OCI-LY1 (cell line): Measurements from ENCODE around the gene MANF.

Source experiments
- H2AFZ ChIP-seq: fragments of 200-600 bp; sonication (generic), shearing (Covaris generic); 2 replicates; pipeline ENCODE4 v1.6.0; 2014; ENCODE audit warnings: antibody characterized with exemption, mild to moderate bottlenecking, low read length
- H3F3A ChIP-seq: fragments of 200-600 bp; sonication (generic), shearing (Covaris generic); 2 replicates; pipeline ENCODE4 v1.6.0; 2014; ENCODE audit warnings: mild to moderate bottlenecking, antibody characterized with exemption, low read length, moderate library complexity; ENCODE audit not compliant: insufficient read depth
- H3K27ac ChIP-seq: fragments of 200-600 bp; sonication (generic); 2 replicates; pipeline ENCODE4 v1.5.1; 2014; ENCODE audit warnings: low read length, mixed run types, mild to moderate bottlenecking, low read depth; ENCODE audit not compliant: poor library complexity, severe bottlenecking
- H3K27me3 ChIP-seq: fragments of 200-600 bp; sonication (generic); 2 replicates; pipeline ENCODE4 v1.6.0; 2014; ENCODE audit warnings: antibody characterized with exemption, mild to moderate bottlenecking, low read length, moderate library complexity; ENCODE audit not compliant: insufficient read depth
- H3K36me3 ChIP-seq: fragments of 200-600 bp; sonication (generic); 2 replicates; pipeline ENCODE4 v1.6.1; 2014; ENCODE audit warnings: mild to moderate bottlenecking, antibody characterized with exemption, low read length, moderate library complexity, mixed read lengths; ENCODE audit not compliant: insufficient read depth
- H3K4me1 ChIP-seq: fragments of 200-600 bp; sonication (generic); 2 replicates; pipeline ENCODE4 v1.5.1; 2014; ENCODE audit warnings: mild to moderate bottlenecking, low read length, moderate library complexity; ENCODE audit not compliant: insufficient read depth, severe bottlenecking
- H3K4me2 ChIP-seq: fragments of 200-600 bp; sonication (generic), shearing (Covaris generic); 2 replicates; pipeline ENCODE4 v1.6.1; 2014; ENCODE audit warnings: low read length
- H3K4me3 ChIP-seq: fragments of 200-600 bp; sonication (generic); 2 replicates; pipeline ENCODE4 v1.5.1; 2014; ENCODE audit warnings: low read length, low read depth, mild to moderate bottlenecking, mixed read lengths; ENCODE audit not compliant: poor library complexity, severe bottlenecking
- H3K79me2 ChIP-seq: fragments of 200-600 bp; shearing (Covaris generic); 2 replicates; pipeline ENCODE4 v1.6.1; 2016; ENCODE audit warnings: mixed run types, low read length, mixed read lengths; ENCODE audit not compliant: insufficient read depth
- H3K9ac ChIP-seq: fragments of 200-600 bp; sonication (generic), shearing (Covaris generic); 2 replicates; pipeline ENCODE4 v1.6.1; 2014; ENCODE audit warnings: mild to moderate bottlenecking, low read length, mixed read lengths
- H3K9me2 ChIP-seq: fragments of 200-600 bp; sonication (generic), shearing (Covaris generic); 2 replicates; pipeline ENCODE4 v1.6.1; 2014; ENCODE audit warnings: low read depth, mild to moderate bottlenecking, low read length, mixed read lengths
- H3K9me3 ChIP-seq: fragments of 200-600 bp; shearing (Covaris generic); 2 replicates; pipeline ENCODE4 v1.6.1; 2014; ENCODE audit warnings: low read length, mixed read lengths
- H4K20me1 ChIP-seq: fragments of 200-600 bp; sonication (generic), shearing (Covaris generic); 2 replicates; pipeline ENCODE4 v1.6.0; 2016; ENCODE audit warnings: mild to moderate bottlenecking, low read length; ENCODE audit not compliant: insufficient read depth
- EZH2 ChIP-seq: fragments of 200-600 bp; sonication (generic), shearing (Covaris generic); IDR thresholded peaks from 2 replicates; pipeline ENCODE4 v1.8.0; 2017; ENCODE audit warnings: borderline replicate concordance, mixed run types, mild to moderate bottlenecking, antibody characterized with exemption, low read length, moderate library complexity, mixed read lengths
- TF ChIP-seq, protein P1 (sequence below): fragments of 200-600 bp; sonication (generic), shearing (Covaris generic); IDR thresholded peaks from 2 replicates; pipeline ENCODE4 v1.5.1; 2017; ENCODE audit warnings: mild to moderate bottlenecking, antibody characterized with exemption, low read length, moderate library complexity, mixed read lengths

MANF gene

DNA sequence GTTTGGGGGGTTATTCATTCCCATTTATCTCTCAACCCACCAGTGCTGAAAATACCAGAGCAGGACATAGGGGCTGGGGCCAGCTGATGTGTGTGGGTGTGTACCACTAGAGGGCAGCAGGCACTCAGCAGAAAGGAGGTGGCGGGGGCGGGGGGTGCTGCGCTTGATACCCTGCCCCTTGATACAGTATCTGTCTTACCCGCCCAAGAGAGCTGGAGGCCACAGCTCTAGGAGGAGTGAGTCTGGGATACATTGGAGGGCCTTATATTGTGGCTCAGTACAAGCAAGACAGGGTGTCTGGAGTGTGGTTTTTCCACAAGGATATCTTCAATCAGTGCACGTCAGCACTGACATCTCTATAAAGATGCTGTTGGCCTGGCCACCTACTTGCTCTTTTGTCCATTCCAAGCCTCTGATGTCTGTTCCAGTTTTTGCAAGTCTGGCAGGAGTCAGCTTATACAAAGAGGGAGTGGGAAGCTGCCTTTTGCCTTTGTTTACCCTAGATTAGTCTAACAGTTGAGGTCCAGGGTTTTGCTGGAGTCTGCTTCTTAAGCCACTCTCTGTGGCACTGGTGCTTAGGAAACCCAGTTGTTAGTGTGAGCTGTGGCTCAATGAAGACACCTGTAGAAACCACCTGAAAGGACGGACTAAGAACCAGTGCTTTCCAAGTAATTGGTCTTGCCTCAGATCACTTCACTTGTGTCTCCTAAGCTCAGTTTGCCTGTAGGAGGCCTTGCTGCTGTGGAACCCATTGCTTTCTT lies 4.5 kb downstream of the MANF start:
- Histone ChIP-seq H3K9me3 (no peaks in the 10 kb centered on the region; the same call in 1 of the 2 replicates), H2AFZ (no peak overlapping the region), H3K4me2 (peak overlapping the region; percentile 89), H4K20me1 (no peaks in the 10 kb centered on the region), H3K4me3 (no peak overlapping the region), H3K79me2 (peaks cover 33% of the 10 kb centered on the region), H3K9me2 (no peaks in the 10 kb centered on the region), H3F3A (peaks cover 11% of the 10 kb centered on the region; the same call in 1 of the 2 replicates), H3K4me1 (peaks cover 80% of the 10 kb centered on the region), H3K9ac (peak overlapping the region; percentile 80; the same call in 1 of the 2 replicates), H3K36me3 (peaks cover 71% of the 10 kb centered on the region), H3K27ac (peak overlapping the region; percentile 62), H3K27me3 (no peaks in the 10 kb centered on the region)
- no peak for TF ChIP-seq EZH2
- TF ChIP-seq, protein P1, sequence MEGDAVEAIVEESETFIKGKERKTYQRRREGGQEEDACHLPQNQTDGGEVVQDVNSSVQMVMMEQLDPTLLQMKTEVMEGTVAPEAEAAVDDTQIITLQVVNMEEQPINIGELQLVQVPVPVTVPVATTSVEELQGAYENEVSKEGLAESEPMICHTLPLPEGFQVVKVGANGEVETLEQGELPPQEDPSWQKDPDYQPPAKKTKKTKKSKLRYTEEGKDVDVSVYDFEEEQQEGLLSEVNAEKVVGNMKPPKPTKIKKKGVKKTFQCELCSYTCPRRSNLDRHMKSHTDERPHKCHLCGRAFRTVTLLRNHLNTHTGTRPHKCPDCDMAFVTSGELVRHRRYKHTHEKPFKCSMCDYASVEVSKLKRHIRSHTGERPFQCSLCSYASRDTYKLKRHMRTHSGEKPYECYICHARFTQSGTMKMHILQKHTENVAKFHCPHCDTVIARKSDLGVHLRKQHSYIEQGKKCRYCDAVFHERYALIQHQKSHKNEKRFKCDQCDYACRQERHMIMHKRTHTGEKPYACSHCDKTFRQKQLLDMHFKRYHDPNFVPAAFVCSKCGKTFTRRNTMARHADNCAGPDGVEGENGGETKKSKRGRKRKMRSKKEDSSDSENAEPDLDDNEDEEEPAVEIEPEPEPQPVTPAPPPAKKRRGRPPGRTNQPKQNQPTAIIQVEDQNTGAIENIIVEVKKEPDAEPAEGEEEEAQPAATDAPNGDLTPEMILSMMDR: peak; percentile 90

DNA sequence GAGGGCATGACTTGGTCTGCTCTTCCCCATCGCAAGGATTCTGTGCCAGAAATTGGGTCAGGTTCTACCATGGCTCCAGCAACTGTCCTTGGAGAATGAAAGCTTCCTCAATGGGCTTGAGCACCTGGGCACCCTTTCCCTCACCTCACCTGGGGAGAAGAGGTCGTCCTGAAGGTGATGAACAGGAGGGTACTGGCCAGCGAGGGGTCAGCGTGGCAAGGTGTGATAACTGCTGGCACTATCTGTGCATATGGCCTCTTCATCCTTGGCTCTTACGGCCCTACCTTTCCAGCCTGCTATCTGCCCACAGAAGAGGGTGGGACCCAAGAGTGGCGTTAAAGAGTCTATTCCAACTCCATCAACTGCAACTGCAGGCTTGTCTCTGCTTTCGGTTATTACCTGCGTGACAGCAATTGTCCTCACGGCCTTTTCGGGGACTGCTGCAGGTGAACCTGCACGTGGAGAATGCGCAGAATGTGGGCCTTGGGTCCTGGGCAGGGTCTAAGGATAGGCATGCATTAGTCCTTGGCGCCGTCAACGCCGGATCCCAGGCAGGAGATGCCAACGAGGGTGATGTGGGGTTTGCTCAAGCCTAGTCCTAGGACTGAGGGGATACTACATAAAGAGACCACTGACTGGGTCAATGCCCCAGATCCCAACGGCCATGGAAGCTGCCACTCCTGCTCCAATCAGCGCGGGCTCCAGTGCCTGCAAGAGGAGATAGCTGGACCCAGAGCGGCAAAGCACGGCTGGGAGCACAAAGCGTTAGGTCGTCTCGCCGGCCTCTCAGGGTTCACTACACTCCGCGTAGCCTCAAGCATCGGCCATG lies 5.4 kb downstream of the MANF start:
- H3K9ac ChIP-seq: peak overlapping the region; percentile 80
- H4K20me1 ChIP-seq: no peaks in the 10 kb centered on the region
- no peaks in the 10 kb centered on the region for H3K27me3 ChIP-seq
- H3K4me1 ChIP-seq: peaks cover 89% of the 10 kb centered on the region
- H3K36me3 ChIP-seq: peaks cover 80% of the 10 kb centered on the region
- peak overlapping the region; percentile 68 for H3K4me3 ChIP-seq
- H3K9me3 ChIP-seq: no peaks in the 10 kb centered on the region; the same call in 1 of the 2 replicates
- TF ChIP-seq, protein P1: no peak; the same call in 1 of the 2 replicates
- no peak for TF ChIP-seq EZH2
- peak overlapping the region; percentile 62 for H3K27ac ChIP-seq
- H3F3A ChIP-seq: peaks cover 11% of the 10 kb centered on the region; the same call in 1 of the 2 replicates
- H3K4me2 ChIP-seq: peak overlapping the region; percentile 89
- no peaks in the 10 kb centered on the region for H3K9me2 ChIP-seq
- no peak overlapping the region for H2AFZ ChIP-seq
- H3K79me2 ChIP-seq: peaks cover 32% of the 10 kb centered on the region

DNA sequence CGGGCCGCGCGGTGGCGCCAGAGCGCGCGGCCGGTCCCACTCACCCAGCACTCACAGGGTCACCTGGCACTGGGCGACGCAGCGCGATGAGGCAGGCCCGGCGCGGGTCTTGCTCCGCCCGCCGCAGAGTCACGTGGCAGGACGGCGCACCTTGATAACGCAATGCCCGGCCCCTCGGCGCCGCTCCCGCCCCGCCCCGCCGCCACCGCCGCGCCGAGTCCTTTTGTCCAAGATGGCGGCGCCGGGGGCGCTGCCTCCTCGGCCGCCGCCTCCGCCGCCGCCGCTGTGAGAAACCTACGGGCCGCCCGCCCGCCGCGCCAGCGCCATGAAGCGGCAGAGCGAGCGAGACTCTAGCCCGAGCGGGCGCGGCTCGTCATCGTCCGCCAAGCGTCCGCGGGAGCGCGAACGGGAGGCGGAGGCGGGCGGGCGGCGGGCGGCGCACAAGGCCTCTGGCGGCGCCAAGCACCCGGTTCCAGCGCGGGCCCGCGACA lies 6.0 kb downstream of the MANF start, which contains the start of gene RBM15B:
TSS of gene RBM15B (plus strand) at position 211 of the 491 bp plus-strand sequence. CDS start at position 326, 115 bp downstream.
- no peaks in the 10 kb centered on the region for H4K20me1 ChIP-seq
- TF ChIP-seq, protein P1: peak; percentile 75; the same call in 1 of the 2 replicates
- no peak for TF ChIP-seq EZH2
- no peaks in the 10 kb centered on the region; the same call in 1 of the 2 replicates for H3K9me3 ChIP-seq
- H3K4me3 ChIP-seq: peak within 1 kb of the TSS; percentile 68
- H3K79me2 ChIP-seq: peaks cover 26% of the 10 kb centered on the region
- H3K9ac ChIP-seq: peak within 1 kb of the TSS; percentile 80
- peak within 1 kb of the TSS; percentile 89 for H3K4me2 ChIP-seq
- H3K9me2 ChIP-seq: no peaks in the 10 kb centered on the region
- no peak within 1 kb of the TSS for H2AFZ ChIP-seq
- peaks cover 83% of the 10 kb centered on the region for H3K36me3 ChIP-seq
- H3F3A ChIP-seq: peaks cover 11% of the 10 kb centered on the region; the same call in 1 of the 2 replicates
- peak within 1 kb of the TSS; percentile 62 for H3K27ac ChIP-seq
- no peaks in the 10 kb centered on the region for H3K27me3 ChIP-seq
- peaks cover 87% of the 10 kb centered on the region for H3K4me1 ChIP-seq
